ENCODE results near the gene TACC2.

GRCh38 chr10:122044045-122044661, 55.2 kb downstream of the TACC2 start:
- TF ChIP-seq, protein P1, sequence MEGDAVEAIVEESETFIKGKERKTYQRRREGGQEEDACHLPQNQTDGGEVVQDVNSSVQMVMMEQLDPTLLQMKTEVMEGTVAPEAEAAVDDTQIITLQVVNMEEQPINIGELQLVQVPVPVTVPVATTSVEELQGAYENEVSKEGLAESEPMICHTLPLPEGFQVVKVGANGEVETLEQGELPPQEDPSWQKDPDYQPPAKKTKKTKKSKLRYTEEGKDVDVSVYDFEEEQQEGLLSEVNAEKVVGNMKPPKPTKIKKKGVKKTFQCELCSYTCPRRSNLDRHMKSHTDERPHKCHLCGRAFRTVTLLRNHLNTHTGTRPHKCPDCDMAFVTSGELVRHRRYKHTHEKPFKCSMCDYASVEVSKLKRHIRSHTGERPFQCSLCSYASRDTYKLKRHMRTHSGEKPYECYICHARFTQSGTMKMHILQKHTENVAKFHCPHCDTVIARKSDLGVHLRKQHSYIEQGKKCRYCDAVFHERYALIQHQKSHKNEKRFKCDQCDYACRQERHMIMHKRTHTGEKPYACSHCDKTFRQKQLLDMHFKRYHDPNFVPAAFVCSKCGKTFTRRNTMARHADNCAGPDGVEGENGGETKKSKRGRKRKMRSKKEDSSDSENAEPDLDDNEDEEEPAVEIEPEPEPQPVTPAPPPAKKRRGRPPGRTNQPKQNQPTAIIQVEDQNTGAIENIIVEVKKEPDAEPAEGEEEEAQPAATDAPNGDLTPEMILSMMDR (conservative IDR thresholded peaks at IDR 0.05): no peak
- TF ChIP-seq ZFX (IDR thresholded peaks at IDR 0.05): no peak
